Neural progenitor cell (in vitro differentiated cells): ENCODE measurements around the gene DDOST. TPM values are rescaled to one million over a fixed set of nuclear protein-coding genes. Genes with fewer than 3 reads are reported as not detected.
"Not testable (repeated sequence)": the region's sequence is repeated elsewhere in the genome, so short reads cannot be mapped to it uniquely, and the experiment has no call there.

ENCODE experiments used
- DNase-seq: peaks from one replicate; pipeline ENCODE4 v3.0.0-alpha.2; 2016; ENCODE audit warnings: low spot score
- H2AFZ ChIP-seq: fragments of 200-600 bp; sonication (generic); replicated peaks from 2 replicates; pipeline ENCODE4 v1.6.1; 2016; ENCODE audit warnings: antibody characterized with exemption
- H3F3A ChIP-seq: fragments of 200-600 bp; sonication (generic); 2 replicates; pipeline ENCODE4 v1.6.1; 2016; ENCODE audit warnings: antibody characterized with exemption, low read depth
- H3K27ac ChIP-seq: fragments of 200-600 bp; sonication (generic); 2 replicates; pipeline ENCODE4 v1.5.1; 2016; ENCODE audit warnings: mild to moderate bottlenecking
- H3K27me3 ChIP-seq: fragments of 200-600 bp; sonication (generic); 2 replicates; pipeline ENCODE4 v1.6.1; 2016; ENCODE audit warnings: mild to moderate bottlenecking, moderate library complexity
- H3K36me3 ChIP-seq: fragments of 200-600 bp; sonication (generic); 2 replicates; pipeline ENCODE4 v1.5.1; 2016
- H3K4me1 ChIP-seq: fragments of 200-600 bp; sonication (generic); 2 replicates; pipeline ENCODE4 v1.6.1; 2016; ENCODE audit warnings: mixed run types
- H3K4me2 ChIP-seq: fragments of 200-600 bp; sonication (generic); 2 replicates; pipeline ENCODE4 v1.6.1; 2016
- H3K4me3 ChIP-seq: fragments of 200-600 bp; sonication (generic); 2 replicates; pipeline ENCODE4 v1.5.1; 2016
- H3K79me2 ChIP-seq: fragments of 200-600 bp; sonication (generic); 2 replicates; pipeline ENCODE4 v1.6.1; 2016; ENCODE audit warnings: low read depth
- H3K9ac ChIP-seq: fragments of 200-600 bp; sonication (generic); 2 replicates; pipeline ENCODE4 v1.6.1; 2016
- H3K9me3 ChIP-seq: fragments of 200-600 bp; sonication (generic); 2 replicates; pipeline ENCODE4 v1.5.1; 2016; ENCODE audit warnings: low read depth
- H4K20me1 ChIP-seq: fragments of 200-600 bp; sonication (generic); 2 replicates; pipeline ENCODE4 v1.6.1; 2016; ENCODE audit warnings: low read depth
- H3K27ac Mint-ChIP-seq: 3 replicates; pipeline ENCODE4 v1.8.0; 2021; ENCODE audit warnings: mixed read lengths
- H3K27me3 Mint-ChIP-seq: 2 replicates; pipeline ENCODE4 v1.8.0; 2022; ENCODE audit warnings: low read depth, mild to moderate bottlenecking, inconsistent platforms, moderate library complexity, mixed read lengths; ENCODE audit not compliant: insufficient read depth
- H3K36me3 Mint-ChIP-seq: 3 replicates; pipeline ENCODE4 v1.8.0; 2021; ENCODE audit warnings: mixed read lengths
- H3K4me1 Mint-ChIP-seq: 3 replicates; pipeline ENCODE4 v1.8.0; 2021; ENCODE audit warnings: mixed read lengths
- H3K4me3 Mint-ChIP-seq: 3 replicates; pipeline ENCODE4 v1.8.0; 2021; ENCODE audit warnings: mild to moderate bottlenecking, moderate library complexity, mixed read lengths
- H3K9me3 Mint-ChIP-seq: 3 replicates; pipeline ENCODE4 v1.8.0; 2020; ENCODE audit warnings: mixed read lengths
- EZH2 ChIP-seq: fragments of 200-600 bp; sonication (generic); IDR thresholded peaks from 2 replicates; pipeline ENCODE4 v1.6.1; 2017; ENCODE audit warnings: antibody characterized with exemption, mild to moderate bottlenecking, moderate library complexity
- EZH2phosphoT487 ChIP-seq: fragments of 200-600 bp; sonication (generic); IDR thresholded peaks from 2 replicates; pipeline ENCODE4 v1.6.1; 2017; ENCODE audit warnings: antibody characterized with exemption
- total RNA-seq: library from RNA; depleted of rRNA; stranded (reverse); fragments of >200 nt; gene quantifications from 2 replicates; pipeline ENCODE4 v1.2.3, GENCODE V29; 2015; ENCODE audit warnings: low replicate concordance
- TF ChIP-seq, protein P1 (sequence below): fragments of 200-600 bp; sonication (generic); IDR thresholded peaks from 2 replicates; pipeline ENCODE4 v1.5.1; 2017; ENCODE audit warnings: antibody characterized with exemption, mild to moderate bottlenecking

Gene DDOST
- total RNA-seq, 1 donor from 2014 or later, result 151 TPM

DNA sequence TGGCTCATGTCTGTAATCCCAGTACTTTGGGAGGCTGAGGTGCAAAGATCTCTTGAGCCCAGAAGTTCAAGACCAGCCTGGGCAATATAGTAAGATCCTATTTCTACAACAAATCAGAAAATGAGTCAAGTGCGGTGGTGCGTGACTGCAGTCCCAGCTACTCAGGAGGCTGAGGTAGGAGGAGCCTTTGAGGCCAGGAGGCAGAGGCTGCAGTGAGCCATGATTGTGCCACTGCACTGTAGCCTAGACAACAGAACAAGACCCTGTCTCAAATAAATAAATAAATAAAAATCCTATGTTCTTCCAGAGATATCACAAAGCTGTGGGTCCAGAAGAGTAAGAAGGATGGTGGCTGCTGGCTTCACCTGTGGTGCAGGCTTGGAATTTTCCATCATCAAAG lies 50.2 kb downstream of the DDOST start:
- Histone ChIP-seq H3K9me3 (no peaks in the 10 kb centered on the region), H3K36me3 (no peaks in the 10 kb centered on the region), H2AFZ (no peak overlapping the region), H3K27ac (no peak overlapping the region), H3K27me3 (no peaks in the 10 kb centered on the region), H3K4me1 (peaks cover 3% of the 10 kb centered on the region), H3K4me3 (no peak overlapping the region), H3K4me2 (no peak overlapping the region), H4K20me1 (no peaks in the 10 kb centered on the region), H3K9ac (no peak overlapping the region), H3F3A (no peaks in the 10 kb centered on the region), H3K79me2 (no peaks in the 10 kb centered on the region)
- H3K9me3 Mint-ChIP-seq, result no peaks in the 10 kb centered on the region
- H3K27me3 Mint-ChIP-seq, result peaks cover 5% of the 10 kb centered on the region
- H3K27ac Mint-ChIP-seq, result no peak overlapping the region
- TF ChIP-seq EZH2phosphoT487 (no peak), EZH2 (no peak)
- TF ChIP-seq, protein P1, sequence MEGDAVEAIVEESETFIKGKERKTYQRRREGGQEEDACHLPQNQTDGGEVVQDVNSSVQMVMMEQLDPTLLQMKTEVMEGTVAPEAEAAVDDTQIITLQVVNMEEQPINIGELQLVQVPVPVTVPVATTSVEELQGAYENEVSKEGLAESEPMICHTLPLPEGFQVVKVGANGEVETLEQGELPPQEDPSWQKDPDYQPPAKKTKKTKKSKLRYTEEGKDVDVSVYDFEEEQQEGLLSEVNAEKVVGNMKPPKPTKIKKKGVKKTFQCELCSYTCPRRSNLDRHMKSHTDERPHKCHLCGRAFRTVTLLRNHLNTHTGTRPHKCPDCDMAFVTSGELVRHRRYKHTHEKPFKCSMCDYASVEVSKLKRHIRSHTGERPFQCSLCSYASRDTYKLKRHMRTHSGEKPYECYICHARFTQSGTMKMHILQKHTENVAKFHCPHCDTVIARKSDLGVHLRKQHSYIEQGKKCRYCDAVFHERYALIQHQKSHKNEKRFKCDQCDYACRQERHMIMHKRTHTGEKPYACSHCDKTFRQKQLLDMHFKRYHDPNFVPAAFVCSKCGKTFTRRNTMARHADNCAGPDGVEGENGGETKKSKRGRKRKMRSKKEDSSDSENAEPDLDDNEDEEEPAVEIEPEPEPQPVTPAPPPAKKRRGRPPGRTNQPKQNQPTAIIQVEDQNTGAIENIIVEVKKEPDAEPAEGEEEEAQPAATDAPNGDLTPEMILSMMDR, result no peak
- no peak for DNase-seq
- no peak overlapping the region for H3K4me3 Mint-ChIP-seq
- H3K4me1 Mint-ChIP-seq, result peaks cover 19% of the 10 kb centered on the region
- no peaks in the 10 kb centered on the region for H3K36me3 Mint-ChIP-seq

DNA sequence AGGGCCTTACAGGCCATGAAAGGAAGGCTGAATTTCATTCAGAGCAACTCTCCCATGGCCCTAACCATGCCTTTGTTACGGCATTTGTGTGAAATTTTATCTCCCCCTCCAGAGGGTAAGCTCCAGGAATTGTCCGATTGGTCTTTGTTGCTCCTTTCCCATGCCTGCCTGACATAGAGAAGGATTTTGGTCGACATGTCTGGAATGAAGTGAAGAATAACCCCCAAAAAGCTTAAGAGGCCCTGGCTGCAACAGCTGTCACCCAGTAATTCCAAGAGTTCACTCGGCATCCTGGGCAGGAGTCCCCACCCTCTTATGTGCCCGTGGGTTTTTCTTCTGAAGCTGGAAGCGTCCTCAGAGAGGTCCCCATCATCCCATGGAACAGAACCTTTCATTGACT lies 51.6 kb downstream of the DDOST start:
- Mint-ChIP-seq H3K27me3 (peaks cover 4% of the 10 kb centered on the region), H3K9me3 (no peaks in the 10 kb centered on the region), H3K36me3 (no peaks in the 10 kb centered on the region), H3K27ac (no peak overlapping the region), H3K4me1 (peaks cover 19% of the 10 kb centered on the region), H3K4me3 (no peak overlapping the region)
- Histone ChIP-seq H3K4me2 (no peak overlapping the region), H3K9ac (no peak overlapping the region), H3K4me3 (no peak overlapping the region), H3F3A (no peaks in the 10 kb centered on the region), H2AFZ (no peak overlapping the region), H3K36me3 (no peaks in the 10 kb centered on the region), H3K27me3 (no peaks in the 10 kb centered on the region), H3K4me1 (peaks cover 3% of the 10 kb centered on the region), H3K27ac (no peak overlapping the region), H3K9me3 (no peaks in the 10 kb centered on the region), H4K20me1 (no peaks in the 10 kb centered on the region), H3K79me2 (no peaks in the 10 kb centered on the region)
- TF ChIP-seq EZH2 (no peak), EZH2phosphoT487 (no peak)
- TF ChIP-seq, protein P1, result no peak
- peak; percentile 71 for DNase-seq

DNA sequence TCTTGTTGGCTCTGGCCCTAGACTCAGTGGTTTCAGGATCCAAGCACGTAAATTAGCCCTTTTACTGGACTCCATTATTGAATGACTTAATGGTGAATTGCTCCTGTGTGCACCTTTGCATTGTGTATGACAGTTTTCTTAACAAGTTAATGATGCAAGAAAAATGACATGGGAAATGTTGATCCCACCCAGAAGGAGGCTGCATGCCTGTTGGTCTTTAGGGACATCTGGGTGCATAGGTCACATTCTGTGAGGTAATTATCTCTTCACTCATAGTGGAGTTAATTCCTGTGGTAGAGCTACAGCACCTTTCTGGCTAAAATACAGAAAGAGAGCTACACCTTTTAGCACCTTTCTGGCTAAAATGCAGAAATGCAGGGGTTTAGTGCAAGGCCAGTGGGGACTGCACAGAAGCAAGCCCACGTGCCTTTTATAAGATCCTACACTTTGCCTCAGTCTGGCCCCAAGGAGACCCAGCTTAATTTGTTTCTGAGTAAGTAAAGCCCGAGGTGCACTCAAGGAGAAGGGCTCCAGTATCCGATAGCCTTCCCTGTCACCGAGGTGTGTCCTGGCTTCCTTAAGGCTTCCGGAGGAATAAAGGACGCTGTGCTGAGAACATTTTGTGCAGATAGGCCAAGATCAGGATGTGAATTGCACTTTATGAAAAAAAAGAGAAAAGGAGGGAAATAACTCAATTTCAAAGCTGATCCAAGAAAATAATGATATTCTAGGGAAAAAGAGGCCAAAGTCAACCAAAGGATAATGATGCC lies 54.2 kb downstream of the DDOST start:
- H3K36me3 Mint-ChIP-seq, H3K27me3 ChIP-seq, H3K9me3 ChIP-seq, H3K4me3 ChIP-seq, H3K36me3 ChIP-seq, H3K79me2 ChIP-seq, H3K27ac Mint-ChIP-seq, H3K4me3 Mint-ChIP-seq, H4K20me1 ChIP-seq, DNase-seq, H3K4me1 ChIP-seq, H2AFZ ChIP-seq, H3F3A ChIP-seq, H3K27ac ChIP-seq, H3K4me1 Mint-ChIP-seq, H3K9me3 Mint-ChIP-seq, H3K9ac ChIP-seq, H3K27me3 Mint-ChIP-seq, H3K4me2 ChIP-seq: not testable (repeated sequence)

DNA sequence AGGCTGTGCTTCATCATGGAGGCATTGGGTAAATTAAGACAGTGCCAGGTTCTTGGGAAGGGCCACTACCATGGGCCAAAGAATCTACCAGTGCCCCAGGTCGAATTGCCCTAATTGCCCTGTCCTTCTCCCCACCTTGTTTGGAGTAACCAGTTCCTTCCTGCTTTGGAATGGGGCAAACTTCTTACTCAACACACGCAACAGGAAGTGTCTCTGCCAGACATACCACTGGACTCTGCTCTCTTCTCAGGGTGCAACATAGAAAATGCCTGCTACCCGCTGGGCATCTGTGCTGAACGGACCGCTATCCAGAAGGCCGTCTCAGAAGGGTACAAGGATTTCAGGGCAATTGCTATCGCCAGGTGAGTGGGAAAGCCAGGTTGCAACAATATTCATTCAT lies 56.5 kb downstream of the DDOST start:
- no peak overlapping the region for H3K4me3 Mint-ChIP-seq
- H3K9me3 ChIP-seq, result no peaks in the 10 kb centered on the region
- H3K27me3 ChIP-seq, result no peaks in the 10 kb centered on the region
- no peaks in the 10 kb centered on the region for H3K9me3 Mint-ChIP-seq
- H3K27ac Mint-ChIP-seq, result no peak overlapping the region
- H3K27me3 Mint-ChIP-seq, result peaks cover 4% of the 10 kb centered on the region
- no peaks in the 10 kb centered on the region for H3K79me2 ChIP-seq
- peaks cover 4% of the 10 kb centered on the region for H3K4me1 Mint-ChIP-seq
- no peak for DNase-seq
- H3K36me3 ChIP-seq, result no peaks in the 10 kb centered on the region
- no peak overlapping the region for H3K9ac ChIP-seq
- no peaks in the 10 kb centered on the region for H4K20me1 ChIP-seq
- no peaks in the 10 kb centered on the region for H3F3A ChIP-seq
- H3K4me3 ChIP-seq, result no peak overlapping the region
- H2AFZ ChIP-seq, result no peak overlapping the region
- H3K36me3 Mint-ChIP-seq, result no peaks in the 10 kb centered on the region
- H3K4me2 ChIP-seq, result no peak overlapping the region
- no peak overlapping the region for H3K27ac ChIP-seq
- peaks cover 3% of the 10 kb centered on the region for H3K4me1 ChIP-seq
- TF ChIP-seq, protein P1, result no peak
- no peak for TF ChIP-seq EZH2
- TF ChIP-seq EZH2phosphoT487, result no peak
